Astrocyte (in vitro differentiated cells and primary cell): ENCODE measurements around the gene OFD1.

Experiments used
- EZH2 ChIP-seq: IDR thresholded peaks from 2 replicates; pipeline ENCODE4 v1.6.1; 2012; ENCODE audit warnings: mild to moderate bottlenecking, low read length, inconsistent platforms; ENCODE audit not compliant: insufficient read depth
- TF ChIP-seq, protein P1 (sequence below): IDR thresholded peaks from 2 replicates; pipeline ENCODE4 v1.5.1; 2011; ENCODE audit warnings: low read depth, mild to moderate bottlenecking, inconsistent platforms, low read length, moderate library complexity; ENCODE audit not compliant: insufficient read depth

GRCh38 chrX:13752141-13752540 is 17.6 kb downstream of the OFD1 start:
- TF ChIP-seq, protein P1, sequence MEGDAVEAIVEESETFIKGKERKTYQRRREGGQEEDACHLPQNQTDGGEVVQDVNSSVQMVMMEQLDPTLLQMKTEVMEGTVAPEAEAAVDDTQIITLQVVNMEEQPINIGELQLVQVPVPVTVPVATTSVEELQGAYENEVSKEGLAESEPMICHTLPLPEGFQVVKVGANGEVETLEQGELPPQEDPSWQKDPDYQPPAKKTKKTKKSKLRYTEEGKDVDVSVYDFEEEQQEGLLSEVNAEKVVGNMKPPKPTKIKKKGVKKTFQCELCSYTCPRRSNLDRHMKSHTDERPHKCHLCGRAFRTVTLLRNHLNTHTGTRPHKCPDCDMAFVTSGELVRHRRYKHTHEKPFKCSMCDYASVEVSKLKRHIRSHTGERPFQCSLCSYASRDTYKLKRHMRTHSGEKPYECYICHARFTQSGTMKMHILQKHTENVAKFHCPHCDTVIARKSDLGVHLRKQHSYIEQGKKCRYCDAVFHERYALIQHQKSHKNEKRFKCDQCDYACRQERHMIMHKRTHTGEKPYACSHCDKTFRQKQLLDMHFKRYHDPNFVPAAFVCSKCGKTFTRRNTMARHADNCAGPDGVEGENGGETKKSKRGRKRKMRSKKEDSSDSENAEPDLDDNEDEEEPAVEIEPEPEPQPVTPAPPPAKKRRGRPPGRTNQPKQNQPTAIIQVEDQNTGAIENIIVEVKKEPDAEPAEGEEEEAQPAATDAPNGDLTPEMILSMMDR: no peak
- no peak for TF ChIP-seq EZH2
